WI38 (cell line): ENCODE data around the gene BAG5.

ENCODE experiments used
- H3K4me3 ChIP-seq: 2 replicates; pipeline ENCODE4 v1.5.1; 2011; ENCODE audit warnings: low read depth, mild to moderate bottlenecking, control low read depth, low read length
- TF ChIP-seq, protein P1 (sequence below): IDR thresholded peaks from 2 replicates; pipeline ENCODE4 v1.5.1; 2012; ENCODE audit warnings: low read depth, mild to moderate bottlenecking, control low read depth, low read length

The BAG5 gene

GRCh38 chr14:103521438-103521950, 41.0 kb downstream of the BAG5 start:
- TF ChIP-seq, protein P1, sequence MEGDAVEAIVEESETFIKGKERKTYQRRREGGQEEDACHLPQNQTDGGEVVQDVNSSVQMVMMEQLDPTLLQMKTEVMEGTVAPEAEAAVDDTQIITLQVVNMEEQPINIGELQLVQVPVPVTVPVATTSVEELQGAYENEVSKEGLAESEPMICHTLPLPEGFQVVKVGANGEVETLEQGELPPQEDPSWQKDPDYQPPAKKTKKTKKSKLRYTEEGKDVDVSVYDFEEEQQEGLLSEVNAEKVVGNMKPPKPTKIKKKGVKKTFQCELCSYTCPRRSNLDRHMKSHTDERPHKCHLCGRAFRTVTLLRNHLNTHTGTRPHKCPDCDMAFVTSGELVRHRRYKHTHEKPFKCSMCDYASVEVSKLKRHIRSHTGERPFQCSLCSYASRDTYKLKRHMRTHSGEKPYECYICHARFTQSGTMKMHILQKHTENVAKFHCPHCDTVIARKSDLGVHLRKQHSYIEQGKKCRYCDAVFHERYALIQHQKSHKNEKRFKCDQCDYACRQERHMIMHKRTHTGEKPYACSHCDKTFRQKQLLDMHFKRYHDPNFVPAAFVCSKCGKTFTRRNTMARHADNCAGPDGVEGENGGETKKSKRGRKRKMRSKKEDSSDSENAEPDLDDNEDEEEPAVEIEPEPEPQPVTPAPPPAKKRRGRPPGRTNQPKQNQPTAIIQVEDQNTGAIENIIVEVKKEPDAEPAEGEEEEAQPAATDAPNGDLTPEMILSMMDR, result no peak
- peak overlapping the region; percentile 53 for H3K4me3 ChIP-seq

DNA sequence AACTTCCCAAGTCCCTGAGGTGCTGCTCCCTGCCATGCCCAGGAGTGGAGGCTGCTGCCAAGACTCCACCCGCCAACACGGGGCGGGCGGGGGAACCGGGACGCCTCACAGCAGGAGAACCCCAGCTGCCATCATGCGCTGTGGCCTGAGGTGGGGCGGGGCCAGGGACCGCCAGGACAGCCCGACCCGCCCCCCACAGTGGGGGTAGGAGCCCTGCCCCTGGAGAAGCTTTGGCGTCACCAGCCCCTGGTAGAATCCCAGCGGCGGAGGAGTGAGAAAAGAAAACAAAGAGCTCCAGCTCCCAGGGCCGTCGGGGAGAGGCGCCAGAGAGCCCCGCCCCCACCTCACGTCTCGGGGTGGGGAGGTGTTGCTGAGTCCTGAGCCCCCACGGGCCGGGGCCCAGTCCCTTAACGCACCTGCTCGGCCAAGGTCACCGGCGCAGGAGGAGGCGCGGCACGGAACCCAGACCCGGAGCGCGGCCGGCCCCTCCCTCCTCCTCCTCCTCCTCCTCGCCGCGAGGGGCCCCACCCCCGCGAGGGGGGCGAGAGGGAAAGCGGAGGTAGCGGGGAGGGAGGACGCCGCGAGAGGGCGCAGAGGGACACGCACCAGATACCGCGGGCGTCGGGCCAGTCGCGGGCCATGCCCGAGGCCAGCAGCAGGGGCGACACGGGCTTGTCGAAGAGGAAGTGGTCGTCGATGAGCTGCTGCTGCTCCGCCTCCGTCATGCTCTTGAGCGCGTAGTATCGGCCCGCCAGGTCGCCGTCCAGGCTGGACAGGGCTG, 41.6 kb downstream of the BAG5 start:
- TF ChIP-seq, protein P1, result peak; percentile 52
- peak overlapping the region; percentile 53 for H3K4me3 ChIP-seq

DNA sequence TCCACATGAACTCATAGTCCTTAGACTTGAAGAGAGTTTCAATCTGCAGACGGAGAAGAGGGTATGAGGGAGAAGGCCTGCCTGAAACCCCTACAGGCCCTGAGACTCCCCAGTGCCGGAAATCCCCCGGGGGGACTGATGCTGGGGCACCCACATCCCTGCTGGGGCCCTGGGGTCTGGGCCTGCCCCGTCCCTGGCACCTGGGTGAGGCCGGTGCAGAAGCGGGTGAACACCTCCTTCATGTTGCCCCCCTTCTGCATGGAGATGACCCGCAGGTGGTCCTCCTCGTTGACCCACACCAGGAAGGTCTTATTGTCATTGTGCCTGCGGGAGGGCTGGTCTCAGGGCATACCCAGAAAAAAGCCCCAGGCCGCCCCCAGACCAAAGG, 42.2 kb downstream of the BAG5 start:
- H3K4me3 ChIP-seq, result no peak overlapping the region

GRCh38 chr14:103519837-103520212, 42.6 kb downstream of the BAG5 start:
- H3K4me3 ChIP-seq, result no peak overlapping the region
- TF ChIP-seq, protein P1, result no peak

More for the DNA sequence above, 42.2 kb downstream of the BAG5 start:
- TF ChIP-seq, protein P1, result no peak

DNA sequence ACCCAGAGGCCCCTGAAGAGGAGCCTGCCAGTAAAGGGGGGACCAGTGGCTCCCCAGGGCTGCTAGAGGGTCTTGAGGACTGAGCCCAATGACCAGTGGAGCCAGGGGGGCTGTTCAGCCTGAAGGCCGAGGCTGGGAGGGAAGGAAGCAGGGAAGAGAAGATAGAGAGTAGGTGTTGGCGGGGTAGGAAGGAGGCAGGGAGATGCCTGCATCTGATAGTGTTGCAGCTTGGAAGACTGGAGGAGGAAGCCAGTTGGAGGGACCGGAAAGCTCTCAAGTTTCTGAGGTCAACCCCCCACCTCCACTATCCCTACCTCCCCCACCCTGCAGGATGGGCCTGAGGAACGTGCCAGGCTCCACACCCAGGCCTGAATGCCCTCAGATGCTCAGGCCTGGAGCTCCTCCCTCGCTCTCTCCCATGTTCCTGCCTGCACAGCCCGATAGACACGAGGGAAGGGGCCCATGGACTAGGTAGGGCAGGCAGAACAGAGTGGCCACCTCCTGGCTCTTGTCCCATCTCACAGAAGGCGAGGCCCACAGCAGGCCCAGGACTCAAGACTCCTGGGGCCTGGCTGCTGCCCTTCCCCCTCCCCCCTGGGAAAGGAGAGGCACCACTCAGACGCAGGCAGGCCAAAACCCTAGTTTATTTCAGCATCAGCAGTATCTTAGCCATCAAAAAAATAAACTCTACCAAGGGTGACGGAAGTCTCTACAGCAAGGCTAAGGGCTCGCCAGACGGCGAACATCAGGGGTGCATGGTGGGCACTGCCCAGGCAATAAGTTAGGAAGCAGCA, 43.2 kb downstream of the BAG5 start:
- H3K4me3 ChIP-seq, result no peak overlapping the region
- TF ChIP-seq, protein P1, result no peak

DNA sequence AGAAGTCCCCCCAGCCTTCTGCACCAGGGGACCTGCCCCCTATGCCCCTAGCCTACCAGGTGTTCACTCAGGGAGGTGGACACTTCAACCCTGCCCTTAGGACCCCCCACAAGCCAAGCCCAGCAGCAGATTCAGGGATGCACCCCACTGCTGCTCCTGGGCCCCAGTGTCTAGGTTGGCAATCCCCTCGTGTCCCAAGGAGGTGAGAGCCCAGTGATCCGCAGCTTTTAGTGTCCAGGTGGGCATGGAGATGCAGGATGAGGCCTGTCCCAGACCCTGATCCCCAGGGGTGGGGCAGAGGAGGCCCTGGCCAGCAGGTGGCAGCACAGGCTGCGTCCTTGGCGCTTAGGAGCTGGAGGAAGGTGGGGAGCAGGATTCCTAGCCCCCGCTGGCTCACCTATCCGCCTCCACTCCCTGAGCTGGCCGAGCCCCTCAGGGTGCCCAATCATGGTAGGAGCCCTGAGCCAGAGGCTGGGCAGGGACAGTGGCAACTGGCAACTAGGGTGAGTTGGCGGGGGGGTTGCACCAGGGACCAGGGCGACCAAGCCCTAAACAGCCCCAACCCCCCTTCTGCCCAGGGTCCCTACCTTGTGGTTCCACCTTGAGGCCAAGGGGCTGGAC, 43.9 kb downstream of the BAG5 start:
- TF ChIP-seq, protein P1, result peak; percentile 93
- no peak overlapping the region for H3K4me3 ChIP-seq
